B cell (primary cell): ENCODE results near the gene CTNNB1. TPM values are rescaled to one million over a fixed set of nuclear protein-coding genes. Genes with fewer than 3 reads are reported as not detected.

Source experiments
- ATAC-seq: fragments of 200-7000 bp; cut with Tn5 transposase; one replicate; pipeline ENCODE4 v1.10.0; 2021; ENCODE audit warnings: low read depth, mild to moderate bottlenecking, moderate number of reproducible peaks, moderate library complexity
- CTCF ChIA-PET: fragments of 350-600 bp; sonication (Branson Sonifier 250); formaldehyde crosslinking; loops from one replicate; lab custom pipeline; 2021; ENCODE audit warnings: antibody characterized with exemption, inconsistent platforms; lab: Charles Lee
- POLR2A ChIA-PET: fragments of 350-600 bp; sonication (Branson Sonifier 250); formaldehyde crosslinking; loops from one replicate; lab custom pipeline; 2021; ENCODE audit warnings: antibody characterized with exemption; lab: Charles Lee
- DNase-seq: peaks from one replicate; pipeline ENCODE4 v3.0.0; 2013
- H2AFZ ChIP-seq: 2 replicates; pipeline ENCODE4 v1.6.1; 2012; ENCODE audit warnings: mild to moderate bottlenecking, low read depth, low read length; ENCODE audit not compliant: insufficient read depth, poor library complexity, severe bottlenecking
- H3K27ac ChIP-seq, 2 donors: 1 replicate in 1 of 2; 2 replicates in 1 of 2; pipeline ENCODE4 v1.5.1; 2012 to 2013; ENCODE audit warnings: low read length in 2 of 2, mild to moderate bottlenecking in 2 of 2, moderate library complexity in 1 of 2
- H3K27me3 ChIP-seq, 4 experiments: fragments of 200-600 bp in 1 of 4; sonication (generic) in 1 of 4; replicated peaks in 1 of 4; 1 replicate in 2 of 4; 2 replicates in 2 of 4; pipeline versions ENCODE4 v1.6.1 to v1.7.0; 2013 to 2016; ENCODE audit warnings: low read length in 3 of 4, mild to moderate bottlenecking in 2 of 4, mixed read lengths in 1 of 4, moderate library complexity in 1 of 4; ENCODE audit not compliant: insufficient read depth in 4 of 4, control insufficient read depth in 3 of 4; ENCODE audit errors: control extremely low read depth in 1 of 4
- H3K36me3 ChIP-seq, 2 experiments: replicated peaks in 1 of 2; 1 replicate in 1 of 2; 2 replicates in 1 of 2; pipeline versions ENCODE4 v1.6.1 to v1.7.1; 2013; ENCODE audit warnings: low read length in 1 of 2; ENCODE audit not compliant: insufficient read depth in 2 of 2, control insufficient read depth in 1 of 2; ENCODE audit errors: control extremely low read depth in 1 of 2, extremely low read depth in 1 of 2
- H3K4me1 ChIP-seq, 2 donors: fragments of 200-600 bp in 1 of 2; sonication (generic) in 1 of 2; 1 replicate in 1 of 2; 2 replicates in 1 of 2; pipeline versions ENCODE4 v1.5.1 to v1.6.1; 2013 to 2017; ENCODE audit warnings: low read length in 2 of 2; ENCODE audit not compliant: control insufficient read depth in 2 of 2, insufficient read depth in 2 of 2
- H3K4me2 ChIP-seq: replicated peaks from 2 replicates; pipeline ENCODE3; 2012; ENCODE audit warnings: mild to moderate bottlenecking, low read depth, low read length; ENCODE audit not compliant: poor library complexity, severe bottlenecking
- H3K4me3 ChIP-seq, 5 experiments: fragments of 200-600 bp in 1 of 5; sonication (generic) in 1 of 5; 1 replicate in 3 of 5; 2 replicates in 2 of 5; pipeline versions ENCODE4 v1.5.1 to v1.7.0; 2011 to 2016; ENCODE audit warnings: low read length in 4 of 5, mild to moderate bottlenecking in 4 of 5, low read depth in 2 of 5, control low read depth in 1 of 5, moderate library complexity in 1 of 5; ENCODE audit not compliant: insufficient read depth in 1 of 5; ENCODE audit errors: control extremely low read depth in 1 of 5, extremely low read depth in 1 of 5
- H3K79me2 ChIP-seq: fragments of 200-600 bp; sonication (generic); one replicate; pipeline ENCODE4 v1.6.0; 2016; ENCODE audit warnings: low read length; ENCODE audit not compliant: control insufficient read depth, insufficient read depth
- H3K9ac ChIP-seq: fragments of 200-600 bp; sonication (generic); 2 replicates; pipeline ENCODE4 v1.6.1; 2017; ENCODE audit warnings: mild to moderate bottlenecking, low read length, moderate library complexity
- H3K9me3 ChIP-seq, 3 donors: one replicate each; pipeline versions ENCODE4 v1.6.1 to v1.7.1; 2013; ENCODE audit warnings: low read length in 2 of 3; ENCODE audit not compliant: control insufficient read depth in 2 of 3, insufficient read depth in 1 of 3; ENCODE audit errors: control extremely low read depth in 1 of 3
- H4K20me1 ChIP-seq: 2 replicates; pipeline ENCODE4 v1.6.0; 2012; ENCODE audit warnings: mild to moderate bottlenecking, low read length; ENCODE audit not compliant: insufficient read depth, control insufficient read depth, poor library complexity, severe bottlenecking
- H3K27ac Mint-ChIP-seq: one replicate; pipeline ENCODE4 v1.8.0; 2021; ENCODE audit warnings: mixed read lengths
- H3K27me3 Mint-ChIP-seq: one replicate; pipeline ENCODE4 v1.8.0; 2021; ENCODE audit warnings: mixed read lengths
- H3K4me1 Mint-ChIP-seq: one replicate; pipeline ENCODE4 v1.8.0; 2021; ENCODE audit warnings: mixed read lengths
- H3K4me3 Mint-ChIP-seq: one replicate; pipeline ENCODE4 v1.8.0; 2021; ENCODE audit warnings: mixed read lengths
- H3K9me3 Mint-ChIP-seq: one replicate; pipeline ENCODE4 v1.8.0; 2022; ENCODE audit warnings: mixed read lengths; ENCODE audit not compliant: insufficient read depth
- CTCF ChIP-seq: fragments of 200-600 bp; IDR thresholded peaks from one replicate; pipeline ENCODE4 v1.8.0; 2022; ENCODE audit warnings: antibody characterized with exemption, mild to moderate bottlenecking
- EZH2 ChIP-seq: IDR thresholded peaks from 2 replicates; pipeline ENCODE4 v1.6.1; 2012; ENCODE audit warnings: borderline replicate concordance, low read depth, mild to moderate bottlenecking, moderate library complexity, low read length; ENCODE audit not compliant: insufficient read depth, poor library complexity, severe bottlenecking
- WGBS: methylation state at CpG from one replicate; pipeline ENCODE4 v1.1.5; 2013; ENCODE audit warnings: missing lambda C conversion rate; ENCODE audit not compliant: insufficient coverage; 5-methylcytosine and 5-hydroxymethylcytosine counted together
- intact Hi-C: fragments of 100-400 bp; cut with micrococcal nuclease; formaldehyde crosslinking; loops from one replicate; pipeline ENCODE4 v1.10.0; 2022
- polyA plus RNA-seq: library from polyadenylated mRNA; depleted of rRNA; stranded (reverse); fragments of >200 nt; gene quantifications from 2 replicates; pipeline ENCODE4 v1.2.3, GENCODE V29; 2012
- total RNA-seq, 2 donors: library from RNA; stranded (reverse); fragments of 120-200 nt in 1 of 2; gene quantifications; 1 replicate in 1 of 2; 2 replicates in 1 of 2; pipeline versions ENCODE4 v1.2.3 to v1.2.4, GENCODE V29; 2013 to 2022

The CTNNB1 gene
- total and polyA plus RNA-seq, 2 donors (not counting 1 experiment from before 2014, with no cell fraction given) = 103 to 178 TPM

- H3K4me3 Mint-ChIP-seq = no peak overlapping the region
- ChIA-PET POLR2A (no interaction called here), CTCF (no interaction called here)
- Histone ChIP-seq H3K4me2 (no peak overlapping the region), H3K36me3 (no peaks in the 10 kb centered on the region), H3K9me3 (no peaks in the 10 kb centered on the region), H3K4me3 (no peak overlapping the region), H3K79me2 (peaks cover 34% of the 10 kb centered on the region), H4K20me1 (peaks cover 9% of the 10 kb centered on the region), H3K4me1 (peaks cover 10 to 15% of the 10 kb centered on the region in 2 donors), H3K27me3 (peaks cover 0 to 4% (median 0%) of the 10 kb centered on the region in 4 experiments), H3K27ac (no peak overlapping the region), H3K9ac (no peak overlapping the region), H2AFZ (no peak overlapping the region)
- H3K27ac Mint-ChIP-seq = no peak overlapping the region
- peaks cover 10% of the 10 kb centered on the region for H3K27me3 Mint-ChIP-seq
- ATAC-seq (no peak), DNase-seq (no peak)
- peaks cover 13% of the 10 kb centered on the region for H3K4me1 Mint-ChIP-seq
- TF ChIP-seq EZH2 (no peak), CTCF (no peak)
- H3K9me3 Mint-ChIP-seq = no peaks in the 10 kb centered on the region
- WGBS = 97% methylated on average over 7 of the region's 7 CpGs
- intact Hi-C loops = loop anchor here (10.0 kb wide), 1 partner anchor 741 kb away; the partner anchor contains the start of gene RPL14
These were observed 3.4 kb upstream of the CTNNB1 start for GRCh38 chr3:41195946-41196345.

- TF ChIP-seq CTCF (no peak), EZH2 (no peak)
- H3K4me3 Mint-ChIP-seq = no peak overlapping the region
- H3K4me1 Mint-ChIP-seq = peaks cover 21% of the 10 kb centered on the region
- H3K4me2 ChIP-seq = no peak overlapping the region
- CTCF ChIA-PET = no interaction called here
- no peak for ATAC-seq
- H3K9me3 ChIP-seq = no peaks in the 10 kb centered on the region
- POLR2A ChIA-PET = no interaction called here
- H3K9me3 Mint-ChIP-seq = no peaks in the 10 kb centered on the region
- no peak overlapping the region for H3K4me3 ChIP-seq
- H3K4me1 ChIP-seq = peaks cover 18 to 23% of the 10 kb centered on the region in 2 donors
- 100% methylated on average over 1 of the region's 9 CpGs for WGBS
- intact Hi-C loops = loop anchor here (10.0 kb wide), 1 partner anchor 742 kb away; the partner anchor contains the start of gene RPL14
- H4K20me1 ChIP-seq = peaks cover 17% of the 10 kb centered on the region
- H3K27me3 Mint-ChIP-seq = peaks cover 10% of the 10 kb centered on the region
- no peak overlapping the region for H3K27ac ChIP-seq
- H3K27me3 ChIP-seq = peaks cover 0 to 4% (median 0%) of the 10 kb centered on the region in 4 experiments
- H3K27ac Mint-ChIP-seq = no peak overlapping the region
- no peak for DNase-seq
- H2AFZ ChIP-seq = no peak overlapping the region
- H3K9ac ChIP-seq = no peak overlapping the region
- H3K79me2 ChIP-seq = peaks cover 42% of the 10 kb centered on the region
- no peaks in the 10 kb centered on the region for H3K36me3 ChIP-seq
These were observed 2.5 kb upstream of the CTNNB1 start for GRCh38 chr3:41196499-41197410.
